Activated CD8-positive, alpha-beta memory T cell treated with anti-CD3 and anti-CD28 coated beads, Interleukin-2, amount 10 ng/mL, durations not matched to agents 7 days and 5 days (primary cell): Measurements from ENCODE around the gene NIM1K. TPM values are rescaled to one million over a fixed set of nuclear protein-coding genes. Genes with fewer than 3 reads are reported as not detected.
"Not testable (repeated sequence)": the region's sequence is repeated elsewhere in the genome, so short reads cannot be mapped to it uniquely, and the experiment has no call there.

Experiments used
- ATAC-seq: fragments of 150-1000 bp; cut with Tn5 transposase; one replicate; pipeline ENCODE4 v1.10.0; 2021; ENCODE audit warnings: moderate library complexity
- CTCF ChIA-PET: fragments of 350-600 bp; sonication (Branson Sonifier 250); formaldehyde crosslinking; loops from one replicate; lab custom pipeline; 2021; ENCODE audit warnings: antibody characterized with exemption; lab: Charles Lee
- DNase-seq: peaks from one replicate; pipeline ENCODE4 v3.0.0-alpha.2; 2020
- H3K27ac Mint-ChIP-seq: one replicate; pipeline ENCODE4 v1.8.0; 2021; ENCODE audit warnings: mild to moderate bottlenecking, mixed read lengths
- H3K27me3 Mint-ChIP-seq: one replicate; pipeline ENCODE4 v1.8.0; 2021; ENCODE audit warnings: mixed read lengths
- H3K36me3 Mint-ChIP-seq: one replicate; pipeline ENCODE4 v1.8.0; 2021; ENCODE audit warnings: mild to moderate bottlenecking, mixed read lengths
- H3K4me1 Mint-ChIP-seq: one replicate; pipeline ENCODE4 v1.8.0; 2021; ENCODE audit warnings: mixed read lengths
- H3K4me3 Mint-ChIP-seq: one replicate; pipeline ENCODE4 v1.8.0; 2021; ENCODE audit warnings: mild to moderate bottlenecking, moderate library complexity, mixed read lengths
- H3K9me3 Mint-ChIP-seq: one replicate; pipeline ENCODE4 v1.8.0; 2022; ENCODE audit warnings: low read depth, mixed read lengths
- total RNA-seq, 2 experiments: library from RNA; stranded (reverse); gene quantifications; one replicate each; pipeline ENCODE4 v1.2.3, GENCODE V29; 2021

The NIM1K gene
- total RNA-seq, 2 experiments from 2014 or later: 0.50 to 0.66 TPM

GRCh38 chr5:43244823-43245565 lies 53.0 kb downstream of the NIM1K start:
- DNase-seq (no peak), ATAC-seq (peak; percentile 77)
- CTCF ChIA-PET: no interaction called here
- Mint-ChIP-seq H3K4me3 (no peak overlapping the region), H3K27ac (no peak overlapping the region), H3K9me3 (no peaks in the 10 kb centered on the region), H3K27me3 (peaks cover 31% of the 10 kb centered on the region), H3K4me1 (peaks cover 28% of the 10 kb centered on the region), H3K36me3 (no peaks in the 10 kb centered on the region)

- H3K9me3 Mint-ChIP-seq: no peaks in the 10 kb centered on the region
- peaks cover 28% of the 10 kb centered on the region for H3K4me1 Mint-ChIP-seq
- peaks cover 33% of the 10 kb centered on the region for H3K27me3 Mint-ChIP-seq
- no peak for ATAC-seq
- no peak overlapping the region for H3K27ac Mint-ChIP-seq
- CTCF ChIA-PET: no interaction called here
- no peak for DNase-seq
- H3K36me3 Mint-ChIP-seq: no peaks in the 10 kb centered on the region
- H3K4me3 Mint-ChIP-seq: no peak overlapping the region
Measured at GRCh38 chr5:43245724-43246385, 53.8 kb downstream of the NIM1K start.

- ATAC-seq: no peak
- Mint-ChIP-seq H3K4me1 (peaks cover 2% of the 10 kb centered on the region), H3K27ac (no peak overlapping the region), H3K27me3 (peaks cover 40% of the 10 kb centered on the region), H3K9me3 (no peaks in the 10 kb centered on the region), H3K4me3 (no peak overlapping the region), H3K36me3 (no peaks in the 10 kb centered on the region)
- CTCF ChIA-PET: interaction anchor here (0.9 kb wide), 1 partner anchor 129 kb away, joined by 3 read pairs; no protein-coding TSS in a partner anchor
- DNase-seq: no peak
Measured at GRCh38 chr5:43251754-43252153, 59.7 kb downstream of the NIM1K start.

- CTCF ChIA-PET: no interaction called here
Measured at GRCh38 chr5:43255704-43256103, 63.7 kb downstream of the NIM1K start.

GRCh38 chr5:43256261-43256966 lies 64.4 kb downstream of the NIM1K start:
- Mint-ChIP-seq H3K36me3 (no peaks in the 10 kb centered on the region), H3K9me3 (no peaks in the 10 kb centered on the region), H3K27ac (no peak overlapping the region), H3K27me3 (peaks cover 46% of the 10 kb centered on the region), H3K4me3 (no peak overlapping the region), H3K4me1 (peaks cover 2% of the 10 kb centered on the region)
- DNase-seq: no peak
- no peak for ATAC-seq
- CTCF ChIA-PET: interaction anchor here (0.6 kb wide), 1 partner anchor 19 kb away, joined by 3 read pairs; no protein-coding TSS in a partner anchor

More at GRCh38 chr5:43255704-43256103, 63.7 kb downstream of the NIM1K start:
- H3K27ac Mint-ChIP-seq: no peak overlapping the region
- H3K9me3 Mint-ChIP-seq: no peaks in the 10 kb centered on the region
- no peak overlapping the region for H3K4me3 Mint-ChIP-seq
- no peak for ATAC-seq
- H3K36me3 Mint-ChIP-seq: no peaks in the 10 kb centered on the region
- DNase-seq: no peak
- peaks cover 50% of the 10 kb centered on the region for H3K27me3 Mint-ChIP-seq
- peaks cover 2% of the 10 kb centered on the region for H3K4me1 Mint-ChIP-seq

- H3K4me1 Mint-ChIP-seq: peaks cover 2% of the 10 kb centered on the region
- no peak for ATAC-seq
- no peak for DNase-seq
- H3K9me3 Mint-ChIP-seq: no peaks in the 10 kb centered on the region
- no peak overlapping the region for H3K4me3 Mint-ChIP-seq
- CTCF ChIA-PET: interaction anchor here (0.7 kb wide), 1 partner anchor 232 kb away, joined by 3 read pairs; no protein-coding TSS in a partner anchor
- H3K36me3 Mint-ChIP-seq: no peaks in the 10 kb centered on the region
- H3K27ac Mint-ChIP-seq: no peak overlapping the region
- peaks cover 54% of the 10 kb centered on the region for H3K27me3 Mint-ChIP-seq
Measured at GRCh38 chr5:43258116-43258515, 66.1 kb downstream of the NIM1K start.

GRCh38 chr5:43262269-43262668 lies 70.2 kb downstream of the NIM1K start:
- H3K9me3 Mint-ChIP-seq, CTCF ChIA-PET, H3K4me1 Mint-ChIP-seq, ATAC-seq, DNase-seq, H3K36me3 Mint-ChIP-seq, H3K27ac Mint-ChIP-seq, H3K4me3 Mint-ChIP-seq: not testable (repeated sequence)
- peaks cover 48% of the 10 kb centered on the region for H3K27me3 Mint-ChIP-seq

GRCh38 chr5:43268188-43268820 lies 76.3 kb downstream of the NIM1K start:
- Mint-ChIP-seq H3K27ac (no peak overlapping the region), H3K4me1 (peaks cover 6% of the 10 kb centered on the region), H3K36me3 (peaks cover 9% of the 10 kb centered on the region), H3K9me3 (peaks cover 14% of the 10 kb centered on the region), H3K27me3 (peaks cover 32% of the 10 kb centered on the region), H3K4me3 (no peak overlapping the region)
- CTCF ChIA-PET: no interaction called here
- ATAC-seq (no peak), DNase-seq (no peak)

GRCh38 chr5:43270645-43271044 lies 78.6 kb downstream of the NIM1K start:
- Mint-ChIP-seq H3K27ac (no peak overlapping the region), H3K36me3 (peaks cover 9% of the 10 kb centered on the region), H3K9me3 (peaks cover 14% of the 10 kb centered on the region), H3K4me1 (peaks cover 6% of the 10 kb centered on the region), H3K4me3 (no peak overlapping the region), H3K27me3 (peaks cover 14% of the 10 kb centered on the region)
- no peak for DNase-seq
- CTCF ChIA-PET: no interaction called here
- ATAC-seq: no peak

- ATAC-seq (no peak), DNase-seq (no peak)
- Mint-ChIP-seq H3K27ac (no peak overlapping the region), H3K27me3 (peaks cover 14% of the 10 kb centered on the region), H3K36me3 (peaks cover 2% of the 10 kb centered on the region), H3K4me3 (no peak overlapping the region), H3K4me1 (no peaks in the 10 kb centered on the region), H3K9me3 (peaks cover 7% of the 10 kb centered on the region)
- CTCF ChIA-PET: no interaction called here
Measured at GRCh38 chr5:43273552-43273951, 81.5 kb downstream of the NIM1K start.

GRCh38 chr5:43274435-43275114 lies 82.5 kb downstream of the NIM1K start:
- CTCF ChIA-PET: no interaction called here
- H3K27ac Mint-ChIP-seq: no peak overlapping the region

GRCh38 chr5:43275391-43275790 lies 83.4 kb downstream of the NIM1K start:
- ATAC-seq: no peak
- CTCF ChIA-PET: no interaction called here
- H3K27ac Mint-ChIP-seq: no peak overlapping the region

More at GRCh38 chr5:43274435-43275114, 82.5 kb downstream of the NIM1K start:
- Mint-ChIP-seq H3K4me1 (no peaks in the 10 kb centered on the region), H3K27me3 (peaks cover 14% of the 10 kb centered on the region), H3K9me3 (peaks cover 5% of the 10 kb centered on the region), H3K4me3 (no peak overlapping the region), H3K36me3 (no peaks in the 10 kb centered on the region)
- ATAC-seq (no peak), DNase-seq (no peak)

More at GRCh38 chr5:43275391-43275790, 83.4 kb downstream of the NIM1K start:
- Mint-ChIP-seq H3K4me3 (no peak overlapping the region), H3K36me3 (no peaks in the 10 kb centered on the region), H3K4me1 (no peaks in the 10 kb centered on the region), H3K27me3 (peaks cover 9% of the 10 kb centered on the region), H3K9me3 (no peaks in the 10 kb centered on the region)
- DNase-seq: no peak
